Measurements from ENCODE around the gene BOD1L1. TPM values are rescaled to one million over a fixed set of nuclear protein-coding genes. Genes with fewer than 3 reads are reported as not detected.

Gene BOD1L1
- total RNA-seq, 1 donor from 2014 or later: 37.8 TPM

- Histone ChIP-seq H3K27me3 (peaks cover 8% of the 10 kb centered on the region), H3K36me3 (no peaks in the 10 kb centered on the region), H3K9me3 (peaks cover 7% of the 10 kb centered on the region), H3K4me3 (no peak overlapping the region), H3K27ac (no peak overlapping the region), H3K4me1 (peaks cover 10% of the 10 kb centered on the region)
- no peak for DNase-seq (ENCODE audit: extremely low spot score in 2 of 2)
- TF ChIP-seq POLR2A (IDR thresholded peaks at IDR 0.05): no peak
- no peak for TF ChIP-seq POLR2AphosphoS5 (IDR thresholded peaks at IDR 0.05; ENCODE audit: insufficient read depth in 1 of 2, low read depth in 1 of 2)
- intact Hi-C loops (cut with DNase I): no loop called here
These were observed 106.5 kb downstream of the BOD1L1 start for GRCh38 chr4:13521047-13521446.

Small RNAs within 50 kb of the gene (microRNA-seq; reads per million reads assigned to microRNA genes)
- gene MIR5091 (ENCODE audit: borderline number of aligned reads, borderline replicate concordance): not detected

Small RNAs within 50 kb of the gene (small RNA-seq; reads per million reads assigned to genes)
- gene MIR5091: 0.43 reads per million

Other genes with a start within 250 kb of the BOD1L1 start
- gene RAB28, start 143.4 kb downstream of the BOD1L1 start, total RNA-seq: 182 TPM
- 2.9 TPM for gene NKX3-2, start 83.2 kb downstream of the BOD1L1 start, total RNA-seq